ENCODE data around the gene CHSY1.

CHSY1 gene

GRCh38 chr15:101136381-101137268 lies 115.2 kb downstream of the CHSY1 start:
- POLR2A ChIA-PET = no interaction called here
- no peak for TF ChIP-seq FOXM1 (IDR thresholded peaks at IDR 0.05; ENCODE audit: borderline replicate concordance)
- TF ChIP-seq ELF4 (IDR thresholded peaks at IDR 0.05) = no peak
- TF ChIP-seq HDGF (IDR thresholded peaks at IDR 0.05; ENCODE audit: borderline replicate concordance) = no peak
- TF ChIP-seq NFRKB (IDR thresholded peaks at IDR 0.05) = no peak
- no peak for TF ChIP-seq FOXK2 (IDR thresholded peaks at IDR 0.05)
- TF ChIP-seq SUZ12 (IDR thresholded peaks at IDR 0.05) = no peak
- no peak for TF ChIP-seq TARDBP (IDR thresholded peaks at IDR 0.05)
- TF ChIP-seq BHLHE40 (IDR thresholded peaks at IDR 0.05; ENCODE audit: borderline replicate concordance) = no peak
- no peak for TF ChIP-seq FOXA1 (IDR thresholded peaks at IDR 0.05)
- no peak for TF ChIP-seq ARNT (IDR thresholded peaks at IDR 0.05)
- TF ChIP-seq L3MBTL2 (conservative IDR thresholded peaks at IDR 0.05) = no peak
- TF ChIP-seq LEF1 (IDR thresholded peaks at IDR 0.05; ENCODE audit: borderline replicate concordance) = no peak
- TF ChIP-seq SP1 (IDR thresholded peaks at IDR 0.05) = no peak
- no peak for TF ChIP-seq CTBP1 (IDR thresholded peaks at IDR 0.05; ENCODE audit: borderline replicate concordance)
- TF ChIP-seq ZNF384 (IDR thresholded peaks at IDR 0.05) = no peak
- TF ChIP-seq, protein P1, sequence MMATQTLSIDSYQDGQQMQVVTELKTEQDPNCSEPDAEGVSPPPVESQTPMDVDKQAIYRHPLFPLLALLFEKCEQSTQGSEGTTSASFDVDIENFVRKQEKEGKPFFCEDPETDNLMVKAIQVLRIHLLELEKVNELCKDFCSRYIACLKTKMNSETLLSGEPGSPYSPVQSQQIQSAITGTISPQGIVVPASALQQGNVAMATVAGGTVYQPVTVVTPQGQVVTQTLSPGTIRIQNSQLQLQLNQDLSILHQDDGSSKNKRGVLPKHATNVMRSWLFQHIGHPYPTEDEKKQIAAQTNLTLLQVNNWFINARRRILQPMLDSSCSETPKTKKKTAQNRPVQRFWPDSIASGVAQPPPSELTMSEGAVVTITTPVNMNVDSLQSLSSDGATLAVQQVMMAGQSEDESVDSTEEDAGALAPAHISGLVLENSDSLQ (IDR thresholded peaks at IDR 0.05) = no peak
- DNase-seq (ENCODE audit: extremely low spot score) = no peak
- CTCF ChIA-PET = no interaction called here

GRCh38 chr15:101135532-101136166 lies 116.2 kb downstream of the CHSY1 start:
- TF ChIP-seq CTBP1 (IDR thresholded peaks at IDR 0.05; ENCODE audit: borderline replicate concordance) = no peak
- no peak for TF ChIP-seq FOXM1 (IDR thresholded peaks at IDR 0.05; ENCODE audit: borderline replicate concordance)
- TF ChIP-seq SUZ12 (IDR thresholded peaks at IDR 0.05) = no peak
- TF ChIP-seq SP1 (IDR thresholded peaks at IDR 0.05) = no peak
- TF ChIP-seq NFRKB (IDR thresholded peaks at IDR 0.05) = no peak
- no peak for DNase-seq (ENCODE audit: extremely low spot score)
- ChIA-PET POLR2A (no interaction called here), CTCF (no interaction called here)

DNA sequence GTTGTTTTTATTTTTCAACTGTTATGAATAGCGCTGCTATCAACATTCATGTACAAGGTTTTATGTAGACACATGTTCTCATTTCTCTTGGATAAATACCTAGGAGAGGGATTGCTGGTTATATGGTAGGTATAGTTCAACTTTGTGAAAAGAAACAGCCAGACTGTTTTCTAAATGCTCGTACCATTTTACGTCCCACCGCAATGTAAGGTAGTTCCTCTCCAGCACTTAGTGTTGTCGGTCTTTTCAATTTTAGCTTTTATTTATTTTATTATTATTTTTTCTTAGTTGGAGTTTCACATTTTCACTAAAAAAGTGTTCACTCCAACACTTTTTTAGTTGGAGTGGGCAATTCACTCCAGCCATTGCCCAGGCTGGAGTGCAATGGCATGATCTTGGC lies 117.1 kb downstream of the CHSY1 start:
- POLR2A ChIA-PET = no interaction called here
- CTCF ChIA-PET = no interaction called here
- DNase-seq (ENCODE audit: extremely low spot score) = no peak
- TF ChIP-seq ZNF384 (IDR thresholded peaks at IDR 0.05) (no peak), L3MBTL2 (conservative IDR thresholded peaks at IDR 0.05) (no peak), CTBP1 (IDR thresholded peaks at IDR 0.05; ENCODE audit: borderline replicate concordance) (no peak), SUZ12 (IDR thresholded peaks at IDR 0.05) (no peak)

DNA sequence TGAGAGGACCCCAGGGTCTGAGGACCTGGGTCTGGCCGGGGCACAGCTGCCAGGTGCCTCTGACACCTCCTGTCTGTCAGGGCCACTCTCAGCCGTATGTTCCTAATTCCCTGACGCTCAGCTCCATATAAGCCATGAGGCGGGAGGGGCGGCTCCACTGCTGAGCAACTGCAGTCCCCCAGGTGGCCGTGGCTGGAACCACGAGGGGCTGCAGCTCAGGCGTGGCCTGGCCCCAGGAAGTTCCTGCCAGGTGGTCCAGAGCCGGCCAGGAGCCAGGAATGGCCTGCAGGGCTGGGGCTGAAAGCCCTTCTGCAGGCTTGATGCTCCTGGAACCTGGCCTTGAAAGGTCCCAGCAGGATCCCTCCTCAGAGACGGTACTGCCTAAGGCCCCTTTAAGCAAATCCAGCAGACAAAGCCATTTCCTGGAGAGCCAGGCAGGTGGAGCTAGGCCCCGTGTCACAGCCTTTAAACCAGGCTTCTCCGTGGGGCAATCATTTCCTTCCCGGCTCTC lies 118.0 kb downstream of the CHSY1 start:
- CTCF ChIA-PET = interaction anchor here (0.8 kb wide), 1 partner anchor 10 kb away, joined by 5 read pairs; no protein-coding TSS in a partner anchor
- POLR2A ChIA-PET = no interaction called here
- no peak for TF ChIP-seq ARNT (IDR thresholded peaks at IDR 0.05)
- no peak for TF ChIP-seq ELF4 (IDR thresholded peaks at IDR 0.05)
- no peak for TF ChIP-seq BHLHE40 (IDR thresholded peaks at IDR 0.05; ENCODE audit: borderline replicate concordance)
- TF ChIP-seq, protein P1 (IDR thresholded peaks at IDR 0.05) = no peak
- TF ChIP-seq TARDBP (IDR thresholded peaks at IDR 0.05) = no peak
- no peak for TF ChIP-seq CTBP1 (IDR thresholded peaks at IDR 0.05; ENCODE audit: borderline replicate concordance)
- no peak for TF ChIP-seq L3MBTL2 (conservative IDR thresholded peaks at IDR 0.05)
- no peak for DNase-seq (ENCODE audit: extremely low spot score)

GRCh38 chr15:101133181-101133460 lies 118.7 kb downstream of the CHSY1 start:
- ChIA-PET POLR2A (no interaction called here), CTCF (no interaction called here)
- DNase-seq (ENCODE audit: extremely low spot score) = no peak
- no peak for TF ChIP-seq SUZ12 (IDR thresholded peaks at IDR 0.05)
- no peak for TF ChIP-seq CTBP1 (IDR thresholded peaks at IDR 0.05; ENCODE audit: borderline replicate concordance)
- no peak for TF ChIP-seq ARNT (IDR thresholded peaks at IDR 0.05)
- no peak for TF ChIP-seq SP1 (IDR thresholded peaks at IDR 0.05)
- TF ChIP-seq FOXM1 (IDR thresholded peaks at IDR 0.05; ENCODE audit: borderline replicate concordance) = no peak
- no peak for TF ChIP-seq ZNF384 (IDR thresholded peaks at IDR 0.05)
- TF ChIP-seq, protein P1 (IDR thresholded peaks at IDR 0.05) = no peak
- TF ChIP-seq NFRKB (IDR thresholded peaks at IDR 0.05) = no peak
- no peak for TF ChIP-seq HDGF (IDR thresholded peaks at IDR 0.05; ENCODE audit: borderline replicate concordance)
- no peak for TF ChIP-seq LEF1 (IDR thresholded peaks at IDR 0.05; ENCODE audit: borderline replicate concordance)
- TF ChIP-seq L3MBTL2 (conservative IDR thresholded peaks at IDR 0.05) = no peak
- no peak for TF ChIP-seq TARDBP (IDR thresholded peaks at IDR 0.05)
- no peak for TF ChIP-seq FOXK2 (IDR thresholded peaks at IDR 0.05)
- no peak for TF ChIP-seq FOXA1 (IDR thresholded peaks at IDR 0.05)
- TF ChIP-seq BHLHE40 (IDR thresholded peaks at IDR 0.05; ENCODE audit: borderline replicate concordance) = no peak
- TF ChIP-seq ELF4 (IDR thresholded peaks at IDR 0.05) = no peak

Data from HEK293T (cell line).